Mesenchymal stem cell (in vitro differentiated cells and primary cell): Measurements from ENCODE around the gene AAK1.

Experiments used
- DNase-seq: peaks from one replicate; pipeline ENCODE4 v3.0.0-alpha.2; 2013
- H2AFZ ChIP-seq: one replicate; pipeline ENCODE4 v1.6.1; 2013; ENCODE audit warnings: low read depth, mild to moderate bottlenecking, control low read depth, inconsistent platforms, low read length, moderate library complexity
- H2AK5ac ChIP-seq: 2 replicates; pipeline ENCODE4 v1.6.1; 2013; ENCODE audit warnings: low read length, moderate library complexity, mild to moderate bottlenecking, inconsistent platforms; ENCODE audit not compliant: severe bottlenecking
- H2BK120ac ChIP-seq: one replicate; pipeline ENCODE4 v1.6.1; 2013; ENCODE audit warnings: low read depth, mild to moderate bottlenecking, inconsistent platforms, low read length, moderate library complexity
- H2BK12ac ChIP-seq, 2 experiments: one replicate each; pipeline ENCODE4 v1.6.1; 2013; ENCODE audit warnings: inconsistent platforms in 2 of 2, low read length in 2 of 2, mild to moderate bottlenecking in 2 of 2, moderate library complexity in 2 of 2, control low read depth in 1 of 2
- H2BK15ac ChIP-seq: one replicate; pipeline ENCODE4 v1.6.1; 2013; ENCODE audit warnings: mild to moderate bottlenecking, low read depth, inconsistent platforms; ENCODE audit not compliant: poor library complexity, severe bottlenecking
- H2BK5ac ChIP-seq: 2 replicates; pipeline ENCODE4 v1.6.1; 2013; ENCODE audit warnings: low read depth, mild to moderate bottlenecking, low read length, control low read depth, inconsistent platforms; ENCODE audit not compliant: poor library complexity, severe bottlenecking
- H3K14ac ChIP-seq, 2 experiments: one replicate each; pipeline ENCODE4 v1.6.1; 2013; ENCODE audit warnings: inconsistent platforms in 2 of 2, low read length in 2 of 2, control low read depth in 1 of 2, mild to moderate bottlenecking in 1 of 2, moderate library complexity in 1 of 2
- H3K18ac ChIP-seq, 2 experiments: one replicate each; pipeline ENCODE4 v1.6.1; 2013; ENCODE audit warnings: inconsistent platforms in 2 of 2, low read length in 2 of 2, control low read depth in 1 of 2, low read depth in 1 of 2, mild to moderate bottlenecking in 1 of 2
- H3K23ac ChIP-seq, 2 experiments: one replicate each; pipeline ENCODE4 v1.6.1; 2013; ENCODE audit warnings: inconsistent platforms in 2 of 2, low read length in 2 of 2, mild to moderate bottlenecking in 2 of 2, moderate library complexity in 2 of 2, control low read depth in 1 of 2
- H3K27ac ChIP-seq: 2 replicates; pipeline ENCODE4 v1.5.1; 2013; ENCODE audit warnings: mild to moderate bottlenecking, moderate library complexity, low read length, control low read depth, inconsistent platforms; ENCODE audit not compliant: poor library complexity, severe bottlenecking
- H3K27me3 ChIP-seq, 2 experiments: 2 replicates each; pipeline versions ENCODE4 v1.6.1 to v1.7.0; 2013; ENCODE audit warnings: low read length in 2 of 2, mild to moderate bottlenecking in 2 of 2, moderate library complexity in 2 of 2, control low read depth in 1 of 2, inconsistent platforms in 1 of 2; ENCODE audit not compliant: control insufficient read depth in 1 of 2, insufficient read depth in 1 of 2
- H3K36me3 ChIP-seq, 2 experiments: 2 replicates each; pipeline versions ENCODE4 v1.6.1 to v1.7.0; 2013; ENCODE audit warnings: low read length in 2 of 2, control low read depth in 1 of 2, inconsistent platforms in 1 of 2, low read depth in 1 of 2, mild to moderate bottlenecking in 1 of 2; ENCODE audit not compliant: insufficient read depth in 2 of 2, control insufficient read depth in 1 of 2
- H3K4ac ChIP-seq, 2 experiments: one replicate each; pipeline ENCODE4 v1.6.1; 2013; ENCODE audit warnings: inconsistent platforms in 2 of 2, low read length in 2 of 2, mild to moderate bottlenecking in 2 of 2, moderate library complexity in 2 of 2, control low read depth in 1 of 2, low read depth in 1 of 2
- H3K4me1 ChIP-seq: 2 replicates; pipeline ENCODE4 v1.6.1; 2013; ENCODE audit warnings: low read depth, low read length, control low read depth; ENCODE audit not compliant: control insufficient read depth, insufficient read depth
- H3K4me2 ChIP-seq: 2 replicates; pipeline ENCODE4 v1.6.1; 2013; ENCODE audit warnings: low read length, mild to moderate bottlenecking, inconsistent platforms; ENCODE audit not compliant: poor library complexity, severe bottlenecking
- H3K4me3 ChIP-seq, 2 experiments: 2 replicates each; pipeline versions ENCODE4 v1.5.1 to v1.7.0; 2013; ENCODE audit warnings: low read length in 2 of 2, mild to moderate bottlenecking in 2 of 2, control low read depth in 1 of 2, low read depth in 1 of 2; ENCODE audit not compliant: insufficient read depth in 1 of 2
- H3K79me1 ChIP-seq: replicated peaks from 2 replicates; pipeline ENCODE4 v1.6.1; 2013; ENCODE audit warnings: mild to moderate bottlenecking, control low read depth, low read length, inconsistent platforms; ENCODE audit not compliant: poor library complexity, severe bottlenecking
- H3K9ac ChIP-seq: 2 replicates; pipeline ENCODE4 v1.7.0; 2013; ENCODE audit warnings: mild to moderate bottlenecking, low read length, moderate library complexity
- H3K9me3 ChIP-seq: 2 replicates; pipeline ENCODE4 v1.7.0; 2013; ENCODE audit warnings: mild to moderate bottlenecking, low read length; ENCODE audit not compliant: control insufficient read depth
- H4K8ac ChIP-seq: one replicate; pipeline ENCODE4 v1.6.1; 2013; ENCODE audit warnings: inconsistent platforms, mild to moderate bottlenecking, low read length, moderate library complexity
- H4K91ac ChIP-seq: one replicate; pipeline ENCODE4 v1.6.1; 2013; ENCODE audit warnings: mild to moderate bottlenecking, low read length, inconsistent platforms
- WGBS: methylation state at CpG from one replicate; pipeline ENCODE4 v1.1.7; 2013; ENCODE audit warnings: mixed read lengths; 5-methylcytosine and 5-hydroxymethylcytosine counted together

AAK1 gene

DNA sequence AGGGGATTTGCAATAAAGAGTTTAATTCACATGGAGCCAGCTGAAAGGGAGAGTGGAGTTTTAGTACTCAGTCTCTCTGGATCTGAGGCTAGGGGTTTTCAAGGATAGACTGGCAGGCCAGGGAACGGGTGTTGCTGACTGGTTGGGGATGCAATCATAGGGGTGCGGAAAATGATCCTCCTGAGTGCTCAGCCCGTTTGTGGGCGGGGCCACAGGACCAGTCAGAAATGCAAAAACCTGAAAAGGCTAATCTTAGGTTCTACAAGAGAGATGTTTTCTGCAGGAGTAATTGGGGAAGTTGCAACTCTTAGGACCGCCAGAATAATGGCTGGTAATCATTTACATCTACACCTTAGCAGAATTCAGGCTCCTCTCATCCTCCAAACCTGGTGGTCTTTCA lies 208.8 kb downstream of the AAK1 start:
- Histone ChIP-seq H3K18ac (no peak overlapping the region), H2BK5ac (no peak overlapping the region), H2BK120ac (no peak overlapping the region), H3K36me3 (peaks cover 4 to 24% of the 10 kb centered on the region in 2 experiments), H4K91ac (no peak overlapping the region), H4K8ac (no peak overlapping the region), H2AFZ (no peak overlapping the region), H3K27me3 (no peaks in the 10 kb centered on the region), H3K23ac (no peak overlapping the region), H3K14ac (no peak overlapping the region), H3K4ac (no peak overlapping the region), H3K4me2 (no peak overlapping the region), H3K79me1 (peaks cover 12% of the 10 kb centered on the region), H3K4me1 (peaks cover 8% of the 10 kb centered on the region), H3K9me3 (no peaks in the 10 kb centered on the region), H3K9ac (no peak overlapping the region), H3K4me3 (no peak overlapping the region), H2AK5ac (no peak overlapping the region), H2BK15ac (no peak overlapping the region), H3K27ac (no peak overlapping the region), H2BK12ac (no peak overlapping the region)
- WGBS, result 90% methylated on average over 4 of the region's 5 CpGs
- no peak for DNase-seq

DNA sequence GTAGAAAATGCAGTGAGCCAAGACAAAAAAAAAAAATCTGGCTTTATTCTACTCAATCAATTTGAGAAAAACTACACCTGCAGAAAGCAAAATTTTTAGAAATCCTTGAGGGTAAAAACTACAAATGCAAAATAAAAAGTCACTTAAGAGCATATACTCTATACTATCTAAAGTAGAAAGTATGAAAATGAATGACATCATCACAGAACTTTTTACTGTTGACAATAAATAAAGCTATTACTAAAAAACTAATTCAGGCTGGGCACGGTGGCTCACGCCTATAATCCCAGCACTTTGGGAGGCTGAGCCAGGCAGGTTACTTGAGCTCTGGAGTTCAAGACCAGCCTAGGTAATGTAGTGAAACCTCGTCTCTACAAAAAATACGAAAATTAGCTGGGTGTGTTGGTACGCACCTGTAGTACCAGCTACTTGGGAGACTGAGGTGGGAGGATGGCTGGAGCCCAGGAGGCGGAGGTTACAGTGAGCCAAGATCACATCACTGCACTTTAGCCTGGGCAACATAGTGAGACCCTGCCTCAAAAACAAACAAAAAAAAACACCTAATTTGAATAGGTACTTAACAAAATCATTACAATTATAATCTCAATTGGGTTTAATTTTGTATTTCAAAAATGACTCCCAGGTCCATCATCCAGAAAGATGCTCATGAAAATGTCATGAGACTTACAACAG lies 213.9 kb downstream of the AAK1 start:
- peaks cover 16% of the 10 kb centered on the region for H3K79me1 ChIP-seq
- no peak overlapping the region for H3K4ac ChIP-seq
- no peak for DNase-seq
- no peak overlapping the region for H3K23ac ChIP-seq
- H3K4me3 ChIP-seq, result no peak overlapping the region
- no peak overlapping the region for H2BK5ac ChIP-seq
- H2AK5ac ChIP-seq, result peak overlapping the region; percentile 13
- no peak overlapping the region for H4K91ac ChIP-seq
- H3K14ac ChIP-seq, result no peak overlapping the region
- H3K27me3 ChIP-seq, result no peaks in the 10 kb centered on the region
- H4K8ac ChIP-seq, result no peak overlapping the region
- H3K36me3 ChIP-seq, result peaks cover 26 to 60% of the 10 kb centered on the region in 2 experiments
- no peak overlapping the region for H2AFZ ChIP-seq
- no peak overlapping the region for H2BK120ac ChIP-seq
- H3K27ac ChIP-seq, result peak overlapping the region; percentile 61
- no peak overlapping the region for H2BK12ac ChIP-seq
- no peak overlapping the region for H3K9ac ChIP-seq
- H3K4me2 ChIP-seq, result no peak overlapping the region
- no peaks in the 10 kb centered on the region for H3K9me3 ChIP-seq
- no peak overlapping the region for H2BK15ac ChIP-seq
- WGBS, result 98% methylated on average over 6 of the region's 6 CpGs
- peaks cover 3% of the 10 kb centered on the region for H3K4me1 ChIP-seq
- no peak overlapping the region for H3K18ac ChIP-seq

DNA sequence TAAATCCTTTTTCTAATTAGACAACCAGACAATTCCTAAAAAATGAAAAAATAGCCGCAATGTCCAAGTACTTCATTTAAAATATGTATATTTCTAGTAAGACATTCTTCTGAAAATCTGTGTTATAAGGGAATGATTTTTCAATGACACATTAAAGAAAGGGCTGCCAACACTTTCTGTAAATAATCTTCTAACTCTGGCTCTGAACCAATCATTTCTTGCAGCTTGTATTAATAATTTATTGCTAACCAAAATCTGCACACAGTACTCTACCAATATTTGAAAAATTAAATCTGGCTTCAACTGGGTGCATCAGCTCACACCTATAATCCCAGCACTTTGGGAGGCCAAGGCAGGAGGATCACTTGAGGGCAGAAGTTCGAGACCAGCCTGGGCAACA lies 214.6 kb downstream of the AAK1 start:
- H3K4me2 ChIP-seq, result no peak overlapping the region
- WGBS, result 83% methylated on average over 1 of the region's 2 CpGs

DNA sequence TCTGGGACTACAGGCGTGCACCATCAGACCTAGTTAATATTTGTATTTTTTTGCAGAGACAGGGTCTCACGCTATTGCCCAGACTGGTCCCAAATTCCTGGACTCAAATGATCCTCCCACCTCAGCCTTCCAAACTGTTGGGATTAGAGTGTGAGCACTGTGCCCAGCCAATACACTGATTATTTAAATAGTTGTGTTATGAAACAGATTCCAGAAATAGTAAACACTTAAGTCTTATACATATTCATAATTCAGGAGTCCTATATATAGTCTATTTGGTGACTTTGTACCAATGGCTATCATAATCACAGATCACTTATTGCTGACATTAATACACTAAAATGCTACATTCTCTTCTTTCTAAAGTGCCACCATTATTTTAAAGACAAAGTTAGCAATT lies 219.1 kb downstream of the AAK1 start:
- no peak overlapping the region for H3K27ac ChIP-seq
- H3K4me3 ChIP-seq, result no peak overlapping the region
- H3K9ac ChIP-seq, result no peak overlapping the region
- no peak overlapping the region for H3K18ac ChIP-seq
- H3K23ac ChIP-seq, result no peak overlapping the region
- no peaks in the 10 kb centered on the region for H3K27me3 ChIP-seq
- no peak overlapping the region for H2BK120ac ChIP-seq
- no peak overlapping the region for H3K4ac ChIP-seq
- no peak for DNase-seq
- H3K14ac ChIP-seq, result no peak overlapping the region
- peaks cover 19% of the 10 kb centered on the region for H3K79me1 ChIP-seq
- H4K8ac ChIP-seq, result no peak overlapping the region
- H2BK15ac ChIP-seq, result no peak overlapping the region
- H2BK12ac ChIP-seq, result no peak overlapping the region
- no peak overlapping the region for H3K4me2 ChIP-seq
- no peak overlapping the region for H4K91ac ChIP-seq
- no peak overlapping the region for H2AFZ ChIP-seq
- H3K9me3 ChIP-seq, result no peaks in the 10 kb centered on the region
- no peaks in the 10 kb centered on the region for H3K4me1 ChIP-seq
- peaks cover 28 to 71% of the 10 kb centered on the region in 2 experiments for H3K36me3 ChIP-seq
- H2BK5ac ChIP-seq, result no peak overlapping the region
- 100% methylated on average over 2 of the region's 2 CpGs for WGBS
- H2AK5ac ChIP-seq, result no peak overlapping the region

More for the DNA sequence above, 214.6 kb downstream of the AAK1 start:
- Histone ChIP-seq H3K4me1 (peaks cover 3% of the 10 kb centered on the region), H3K36me3 (peaks cover 26 to 65% of the 10 kb centered on the region in 2 experiments), H2BK12ac (no peak overlapping the region), H3K9me3 (no peaks in the 10 kb centered on the region), H2BK120ac (no peak overlapping the region), H2BK15ac (no peak overlapping the region), H3K27ac (peak overlapping the region; percentile 61), H4K8ac (no peak overlapping the region), H3K79me1 (peaks cover 17% of the 10 kb centered on the region), H3K27me3 (no peaks in the 10 kb centered on the region), H3K14ac (no peak overlapping the region), H2AK5ac (no peak overlapping the region), H4K91ac (no peak overlapping the region), H3K18ac (no peak overlapping the region), H3K4ac (no peak overlapping the region), H2BK5ac (no peak overlapping the region), H2AFZ (no peak overlapping the region), H3K4me3 (no peak overlapping the region), H3K9ac (no peak overlapping the region), H3K23ac (no peak overlapping the region)
- no peak for DNase-seq
